PC-9 (cell line): ENCODE results near the gene PSMD7. TPM values are rescaled to one million over a fixed set of nuclear protein-coding genes. Genes with fewer than 3 reads are reported as not detected.

Experiments used
- BruUV-seq: library from RNA; stranded (reverse); fragments of 400-500 nt; replicated peaks from 2 replicates; lab custom pipeline; 2021; lab: Mats Ljungman, UMichigan
- CTCF ChIA-PET: fragments of 300-600 bp; sonication (Branson Sonifier 250); formaldehyde crosslinking; loops from one replicate; lab custom pipeline; 2022; ENCODE audit warnings: antibody characterized with exemption; lab: Charles Lee
- POLR2A ChIA-PET: fragments of 300-600 bp; sonication (Branson Sonifier 250); formaldehyde crosslinking; loops from one replicate; lab custom pipeline; 2022; ENCODE audit warnings: antibody characterized with exemption; ENCODE audit not compliant: unreplicated experiment; lab: Charles Lee
- DNase-seq, 2 experiments: peaks; one replicate each; pipeline versions ENCODE4 v3.0.0 to v3.0.0-alpha.2; 2015 to 2022; ENCODE audit warnings: mixed read lengths in 1 of 2
- H2AFZ ChIP-seq: fragments of 200-600 bp; sonication (generic); 2 replicates; pipeline ENCODE4 v1.8.1; 2017; ENCODE audit warnings: antibody characterized with exemption
- H3F3A ChIP-seq: fragments of 200-600 bp; sonication (generic); 2 replicates; pipeline ENCODE4 v1.8.1; 2017; ENCODE audit warnings: antibody characterized with exemption, mild to moderate bottlenecking, low read depth; ENCODE audit not compliant: insufficient read depth
- H3K27ac ChIP-seq: fragments of 200-600 bp; sonication (generic); 2 replicates; pipeline ENCODE4 v1.6.1; 2016; ENCODE audit warnings: mixed run types
- H3K27me3 ChIP-seq: fragments of 200-600 bp; sonication (generic); 2 replicates; pipeline ENCODE4 v1.6.1; 2016; ENCODE audit warnings: low read depth, mixed run types; ENCODE audit not compliant: insufficient read depth
- H3K36me3 ChIP-seq: fragments of 200-600 bp; sonication (generic); 2 replicates; pipeline ENCODE4 v1.6.1; 2016; ENCODE audit warnings: low read depth, mixed run types
- H3K4me1 ChIP-seq: fragments of 200-600 bp; sonication (generic); replicated peaks from 2 replicates; pipeline ENCODE4 v1.6.1; 2016; ENCODE audit warnings: mixed run types; ENCODE audit not compliant: insufficient read depth
- H3K4me2 ChIP-seq: fragments of 200-600 bp; sonication (generic); 2 replicates; pipeline ENCODE4 v1.6.1; 2017; ENCODE audit warnings: mixed run types
- H3K4me3 ChIP-seq: fragments of 200-600 bp; sonication (generic); 2 replicates; pipeline ENCODE4 v1.6.1; 2016; ENCODE audit warnings: mixed run types
- H3K79me2 ChIP-seq: fragments of 200-600 bp; sonication (generic); 2 replicates; pipeline ENCODE4 v1.6.1; 2017; ENCODE audit warnings: low read depth, mixed run types
- H3K9me2 ChIP-seq: fragments of 200-600 bp; sonication (generic); 2 replicates; pipeline ENCODE4 v1.8.1; 2017; ENCODE audit warnings: mild to moderate bottlenecking; ENCODE audit not compliant: insufficient read depth
- H3K9me3 ChIP-seq: fragments of 200-600 bp; sonication (generic); 2 replicates; pipeline ENCODE4 v1.8.1; 2016; ENCODE audit warnings: low read depth; ENCODE audit not compliant: insufficient read depth
- H4K20me1 ChIP-seq: fragments of 200-600 bp; sonication (generic); 2 replicates; pipeline ENCODE4 v1.8.1; 2017; ENCODE audit not compliant: insufficient read depth
- EZH2 ChIP-seq: fragments of 200-600 bp; sonication (generic); IDR thresholded peaks from 2 replicates; pipeline ENCODE4 v1.8.0; 2017; ENCODE audit warnings: antibody characterized with exemption, low read depth
- intact Hi-C: fragments of 100-400 bp; cut with micrococcal nuclease; formaldehyde crosslinking; loops from one replicate; pipeline ENCODE4 v1.10.0; 2022; ENCODE audit not compliant: unreplicated experiment
- total RNA-seq: library from RNA; stranded (reverse); gene quantifications from 2 replicates; pipeline ENCODE4 v1.2.3, GENCODE V29; 2021
- TF ChIP-seq, protein P1 (sequence below): fragments of 200-600 bp; sonication (generic); conservative IDR thresholded peaks from 2 replicates; pipeline ENCODE4 v1.6.1; 2017; ENCODE audit warnings: mixed run types, antibody characterized with exemption, mild to moderate bottlenecking, moderate library complexity

The PSMD7 gene
- total RNA-seq, 1 experiment from 2014 or later: 128 TPM

DNA sequence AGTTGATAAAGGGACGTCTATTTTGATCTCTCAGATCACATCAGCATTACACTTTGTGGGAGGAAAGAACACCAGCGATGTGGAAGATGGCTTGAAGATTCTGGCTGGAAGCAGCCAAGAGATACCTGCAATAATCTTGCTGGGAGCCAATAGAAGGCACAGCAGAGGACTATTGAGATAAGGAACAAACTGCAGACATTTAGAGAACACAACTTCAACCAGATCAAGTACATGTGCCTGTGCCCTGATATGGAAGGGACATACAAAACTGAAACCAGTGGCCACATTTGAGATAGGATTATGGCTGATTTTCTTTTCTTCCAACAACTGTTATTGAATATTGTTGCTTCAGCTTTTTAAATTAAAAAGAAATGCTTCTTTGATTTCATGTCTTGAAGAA is 18.6 kb upstream of the PSMD7 start:
- DNase-seq: no peak
- CTCF ChIA-PET: no interaction called here
- Histone ChIP-seq H3K9me2 (no peaks in the 10 kb centered on the region), H3K27ac (no peak overlapping the region), H3K4me3 (no peak overlapping the region), H3K4me1 (no peaks in the 10 kb centered on the region), H2AFZ (no peak overlapping the region), H3K36me3 (no peaks in the 10 kb centered on the region), H3F3A (no peaks in the 10 kb centered on the region), H3K9me3 (no peaks in the 10 kb centered on the region), H3K79me2 (no peaks in the 10 kb centered on the region), H4K20me1 (no peaks in the 10 kb centered on the region), H3K4me2 (no peak overlapping the region), H3K27me3 (peaks cover 54% of the 10 kb centered on the region)
- TF ChIP-seq EZH2: no peak
- TF ChIP-seq, protein P1, sequence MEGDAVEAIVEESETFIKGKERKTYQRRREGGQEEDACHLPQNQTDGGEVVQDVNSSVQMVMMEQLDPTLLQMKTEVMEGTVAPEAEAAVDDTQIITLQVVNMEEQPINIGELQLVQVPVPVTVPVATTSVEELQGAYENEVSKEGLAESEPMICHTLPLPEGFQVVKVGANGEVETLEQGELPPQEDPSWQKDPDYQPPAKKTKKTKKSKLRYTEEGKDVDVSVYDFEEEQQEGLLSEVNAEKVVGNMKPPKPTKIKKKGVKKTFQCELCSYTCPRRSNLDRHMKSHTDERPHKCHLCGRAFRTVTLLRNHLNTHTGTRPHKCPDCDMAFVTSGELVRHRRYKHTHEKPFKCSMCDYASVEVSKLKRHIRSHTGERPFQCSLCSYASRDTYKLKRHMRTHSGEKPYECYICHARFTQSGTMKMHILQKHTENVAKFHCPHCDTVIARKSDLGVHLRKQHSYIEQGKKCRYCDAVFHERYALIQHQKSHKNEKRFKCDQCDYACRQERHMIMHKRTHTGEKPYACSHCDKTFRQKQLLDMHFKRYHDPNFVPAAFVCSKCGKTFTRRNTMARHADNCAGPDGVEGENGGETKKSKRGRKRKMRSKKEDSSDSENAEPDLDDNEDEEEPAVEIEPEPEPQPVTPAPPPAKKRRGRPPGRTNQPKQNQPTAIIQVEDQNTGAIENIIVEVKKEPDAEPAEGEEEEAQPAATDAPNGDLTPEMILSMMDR: no peak
- intact Hi-C loops: loop anchor here (10.0 kb wide), 1 partner anchor 303 kb away; no protein-coding TSS in a partner anchor
- no TSS peak for BruUV-seq
- POLR2A ChIA-PET: no interaction called here

- Histone ChIP-seq H3K27me3 (peaks cover 43% of the 10 kb centered on the region), H4K20me1 (no peaks in the 10 kb centered on the region)
- POLR2A ChIA-PET: interaction anchor here (0.6 kb wide), 1 partner anchor 1535 kb away, joined by 7 read pairs; no protein-coding TSS in a partner anchor
Measured at GRCh38 chr16:74279266-74279665, 17.3 kb upstream of the PSMD7 start.

GRCh38 chr16:74279805-74280204 is 16.8 kb upstream of the PSMD7 start:
- H3K27ac ChIP-seq: no peak overlapping the region
- BruUV-seq: no TSS peak
- no peaks in the 10 kb centered on the region for H3K9me2 ChIP-seq
- H2AFZ ChIP-seq: no peak overlapping the region
- no peaks in the 10 kb centered on the region for H4K20me1 ChIP-seq
- H3K36me3 ChIP-seq: no peaks in the 10 kb centered on the region
- no peaks in the 10 kb centered on the region for H3F3A ChIP-seq
- TF ChIP-seq, protein P1: no peak
- no peak for TF ChIP-seq EZH2
- H3K9me3 ChIP-seq: no peaks in the 10 kb centered on the region
- H3K4me2 ChIP-seq: no peak overlapping the region
- H3K27me3 ChIP-seq: peaks cover 38% of the 10 kb centered on the region
- no peak for DNase-seq
- intact Hi-C loops: loop anchor here (10.0 kb wide), 1 partner anchor 305 kb away; no protein-coding TSS in a partner anchor
- no peaks in the 10 kb centered on the region for H3K79me2 ChIP-seq
- POLR2A ChIA-PET: no interaction called here
- H3K4me3 ChIP-seq: no peak overlapping the region
- no peaks in the 10 kb centered on the region for H3K4me1 ChIP-seq
- CTCF ChIA-PET: no interaction called here

More at GRCh38 chr16:74279266-74279665, 17.3 kb upstream of the PSMD7 start:
- no peak for TF ChIP-seq EZH2
- TF ChIP-seq, protein P1: no peak
- Histone ChIP-seq H3K27ac (no peak overlapping the region), H3K4me1 (no peaks in the 10 kb centered on the region), H3K9me3 (no peaks in the 10 kb centered on the region), H3K9me2 (no peaks in the 10 kb centered on the region), H3F3A (no peaks in the 10 kb centered on the region), H3K79me2 (no peaks in the 10 kb centered on the region), H3K4me2 (no peak overlapping the region), H3K4me3 (no peak overlapping the region), H3K36me3 (no peaks in the 10 kb centered on the region), H2AFZ (no peak overlapping the region)
- no peak for DNase-seq
- no TSS peak for BruUV-seq
- CTCF ChIA-PET: no interaction called here
- intact Hi-C loops: loop anchor here (10.0 kb wide), 1 partner anchor 304 kb away; no protein-coding TSS in a partner anchor
